Lower lobe of right lung (tissue), 2 donors: Measurements from ENCODE around the gene NPBWR2. TPM values are rescaled to one million over a fixed set of nuclear protein-coding genes. Genes with fewer than 3 reads are reported as not detected.
"Not testable (repeated sequence)": the region's sequence is repeated elsewhere in the genome, so short reads cannot be mapped to it uniquely, and the experiment has no call there.

Experiments used
- ATAC-seq, 2 donors: fragments of 200-7000 bp; cut with Tn5 transposase; one replicate each; pipeline ENCODE4 v1.9.1; 2020 to 2022; ENCODE audit warnings: mild to moderate bottlenecking in 2 of 2, moderate library complexity in 2 of 2
- DNase-seq: peaks from one replicate; pipeline ENCODE4 v3.0.0-alpha.2; 2020
- H3K27ac ChIP-seq: fragments of 200-600 bp; one replicate; pipeline ENCODE4 v1.8.0; 2022
- H3K27me3 ChIP-seq: fragments of 200-600 bp; one replicate; pipeline ENCODE4 v1.8.0; 2022; ENCODE audit warnings: low read depth
- H3K36me3 ChIP-seq: fragments of 200-600 bp; one replicate; pipeline ENCODE4 v1.8.0; 2022; ENCODE audit warnings: mild to moderate bottlenecking
- H3K4me1 ChIP-seq: fragments of 200-600 bp; one replicate; pipeline ENCODE4 v1.8.0; 2022
- H3K4me3 ChIP-seq: fragments of 200-600 bp; one replicate; pipeline ENCODE4 v1.8.0; 2022; ENCODE audit warnings: mild to moderate bottlenecking
- H3K9me3 ChIP-seq: fragments of 200-600 bp; one replicate; pipeline ENCODE4 v1.8.0; 2022
- CTCF ChIP-seq: fragments of 200-600 bp; IDR thresholded peaks from one replicate; pipeline ENCODE4 v1.8.0; 2022; ENCODE audit warnings: antibody characterized with exemption, mild to moderate bottlenecking
- intact Hi-C: fragments of 100-400 bp; cut with DNase I; formaldehyde crosslinking; loops from one replicate; pipeline ENCODE4 v1.11.0; 2022
- total RNA-seq: library from RNA; stranded (reverse); fragmentation: NEBNext Ultra II Directional; extraction: Animal tissue kit (Norgen Biotek cat#: 25700); gene quantifications from one replicate; pipeline ENCODE4 v1.2.1, GENCODE V29; 2021
- donor health status: DM: no; HTN: yes; CAD: no; lungs with severe emphysema.

The NPBWR2 gene
- total RNA-seq, 1 donor from 2014 or later: not detected

GRCh38 chr20:64133951-64134407 lies 26.6 kb upstream of the NPBWR2 start:
- Histone ChIP-seq H3K27ac (no peak overlapping the region), H3K27me3 (peaks cover 12% of the 10 kb centered on the region), H3K4me1 (no peaks in the 10 kb centered on the region), H3K36me3 (no peaks in the 10 kb centered on the region), H3K9me3 (no peaks in the 10 kb centered on the region), H3K4me3 (no peak overlapping the region)
- intact Hi-C loops: no loop called here
- no peak for TF ChIP-seq CTCF
- ATAC-seq: no peak
- DNase-seq: peak; percentile 12

GRCh38 chr20:64131406-64131805 lies 24.0 kb upstream of the NPBWR2 start:
- H3K27ac ChIP-seq: no peak overlapping the region
- ATAC-seq (no peak), DNase-seq (peak; percentile 3)
- no peaks in the 10 kb centered on the region for H3K36me3 ChIP-seq
- H3K27me3 ChIP-seq: peaks cover 14% of the 10 kb centered on the region
- H3K4me1 ChIP-seq: no peaks in the 10 kb centered on the region
- H3K4me3 ChIP-seq: no peak overlapping the region
- intact Hi-C loops: no loop called here
- TF ChIP-seq CTCF: no peak
- no peaks in the 10 kb centered on the region for H3K9me3 ChIP-seq

- no peak for ATAC-seq
- Histone ChIP-seq H3K4me1 (no peaks in the 10 kb centered on the region), H3K4me3 (no peak overlapping the region), H3K36me3 (no peaks in the 10 kb centered on the region), H3K27ac (no peak overlapping the region), H3K9me3 (no peaks in the 10 kb centered on the region), H3K27me3 (peaks cover 14% of the 10 kb centered on the region)
- no peak for TF ChIP-seq CTCF
- intact Hi-C loops: no loop called here
- DNase-seq: peak; percentile 16
These were observed 23.5 kb upstream of the NPBWR2 start for GRCh38 chr20:64130876-64131275.

- no peaks in the 10 kb centered on the region for H3K36me3 ChIP-seq
- no peak for ATAC-seq
- no peak for DNase-seq
- H3K4me3 ChIP-seq: no peak overlapping the region
- intact Hi-C loops: no loop called here
- H3K27ac ChIP-seq: no peak overlapping the region
- H3K4me1 ChIP-seq: no peaks in the 10 kb centered on the region
- H3K27me3 ChIP-seq: peaks cover 14% of the 10 kb centered on the region
- no peaks in the 10 kb centered on the region for H3K9me3 ChIP-seq
- no peak for TF ChIP-seq CTCF
These were observed 22.9 kb upstream of the NPBWR2 start for GRCh38 chr20:64130271-64130670.

GRCh38 chr20:64129146-64129782 lies 21.9 kb upstream of the NPBWR2 start:
- intact Hi-C loops: no loop called here
- Histone ChIP-seq H3K36me3 (no peaks in the 10 kb centered on the region), H3K4me3 (no peak overlapping the region), H3K4me1 (no peaks in the 10 kb centered on the region), H3K9me3 (no peaks in the 10 kb centered on the region), H3K27me3 (peaks cover 18% of the 10 kb centered on the region), H3K27ac (no peak overlapping the region)
- peak; percentile 18 for DNase-seq
- TF ChIP-seq CTCF: no peak
- no peak for ATAC-seq

- ATAC-seq, DNase-seq, H3K4me1 ChIP-seq, H3K9me3 ChIP-seq, H3K4me3 ChIP-seq, H3K36me3 ChIP-seq, H3K27ac ChIP-seq, intact Hi-C loops: not testable (repeated sequence)
- peaks cover 22% of the 10 kb centered on the region for H3K27me3 ChIP-seq
These were observed 16.2 kb upstream of the NPBWR2 start for GRCh38 chr20:64123517-64123916.

GRCh38 chr20:64122927-64123326 lies 15.6 kb upstream of the NPBWR2 start:
- H3K4me1 ChIP-seq, intact Hi-C loops, H3K36me3 ChIP-seq, DNase-seq, H3K4me3 ChIP-seq, H3K9me3 ChIP-seq, H3K27ac ChIP-seq, ATAC-seq: not testable (repeated sequence)
- H3K27me3 ChIP-seq: peaks cover 22% of the 10 kb centered on the region
